Natural killer cell treated with Interleukin-12 subunit alpha and Interleukin-12 subunit beta and Interleukin-15 and Interleukin-18, amount 100 ng/mL, for 72 hours (primary cell): ENCODE measurements around the gene SLC12A6. TPM values are rescaled to one million over a fixed set of nuclear protein-coding genes. Genes with fewer than 3 reads are reported as not detected.
"Not testable (repeated sequence)": the region's sequence is repeated elsewhere in the genome, so short reads cannot be mapped to it uniquely, and the experiment has no call there.

Source experiments
- ATAC-seq, 2 donors: fragments of 150-1000 bp; cut with Tn5 transposase in 1 of 2; sonication (Bioruptor Pico), chemical (Tn5 transposase) in 1 of 2; 2 replicates each; pipeline ENCODE4 v1.10.0; 2021
- DNase-seq: peaks from one replicate; pipeline ENCODE4 v3.0.0; 2022; ENCODE audit warnings: low spot score
- H3K27ac Mint-ChIP-seq, 2 donors: 1 replicate in 1 of 2; 2 replicates in 1 of 2; pipeline ENCODE4 v1.8.0; 2022; ENCODE audit warnings: mixed read lengths in 2 of 2, mild to moderate bottlenecking in 1 of 2, moderate library complexity in 1 of 2
- H3K27me3 Mint-ChIP-seq, 2 donors: 1 replicate in 1 of 2; 2 replicates in 1 of 2; pipeline ENCODE4 v1.8.0; 2022; ENCODE audit warnings: mixed read lengths in 2 of 2
- H3K36me3 Mint-ChIP-seq: one replicate; pipeline ENCODE4 v1.8.0; 2022; ENCODE audit warnings: mixed read lengths
- H3K4me1 Mint-ChIP-seq, 2 donors: 1 replicate in 1 of 2; 2 replicates in 1 of 2; pipeline ENCODE4 v1.8.0; 2022; ENCODE audit warnings: low read depth in 2 of 2, mixed read lengths in 2 of 2, mild to moderate bottlenecking in 1 of 2
- H3K4me3 Mint-ChIP-seq: one replicate; pipeline ENCODE4 v1.8.0; 2022; ENCODE audit warnings: mixed read lengths
- H3K9me3 Mint-ChIP-seq: 2 replicates; pipeline ENCODE4 v1.8.0; 2022; ENCODE audit warnings: mixed read lengths
- total RNA-seq, 2 donors: library from RNA; stranded (reverse); gene quantifications; one replicate each; pipeline ENCODE4 v1.2.3, GENCODE V29; 2022

The SLC12A6 gene
- total RNA-seq, 2 donors from 2014 or later: 49.5 to 67.3 TPM

DNA sequence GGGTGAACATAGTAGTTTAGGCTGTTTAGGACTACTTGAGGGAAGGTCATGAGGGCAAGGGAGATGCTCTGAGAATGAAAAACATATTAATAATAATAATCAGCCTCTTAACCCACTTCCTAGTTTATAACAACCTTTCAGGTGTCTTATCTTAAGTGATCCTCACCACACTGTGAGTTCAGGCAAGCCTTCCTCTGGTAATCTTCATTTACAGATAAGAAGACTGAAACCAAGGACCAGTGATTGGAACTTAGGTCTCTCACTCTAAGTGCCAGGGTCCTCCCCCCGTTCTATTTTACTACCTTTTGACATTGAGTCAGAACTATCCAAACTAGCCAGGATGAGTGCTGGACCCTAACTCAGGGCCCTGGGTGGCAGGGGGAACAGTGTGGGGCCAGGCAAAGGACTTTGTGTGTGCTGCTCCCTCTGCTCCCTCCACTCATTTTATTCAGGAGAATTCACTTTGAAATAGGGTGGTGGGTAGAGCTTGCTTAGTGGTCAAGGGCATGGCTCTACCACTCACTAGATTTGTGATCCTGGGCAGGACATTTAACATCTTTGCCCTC is 11.2 kb upstream of the SLC12A6 start:
- no peak for ATAC-seq
- no peaks in the 10 kb centered on the region for H3K9me3 Mint-ChIP-seq
- no peaks in the 10 kb centered on the region for H3K27me3 Mint-ChIP-seq

DNA sequence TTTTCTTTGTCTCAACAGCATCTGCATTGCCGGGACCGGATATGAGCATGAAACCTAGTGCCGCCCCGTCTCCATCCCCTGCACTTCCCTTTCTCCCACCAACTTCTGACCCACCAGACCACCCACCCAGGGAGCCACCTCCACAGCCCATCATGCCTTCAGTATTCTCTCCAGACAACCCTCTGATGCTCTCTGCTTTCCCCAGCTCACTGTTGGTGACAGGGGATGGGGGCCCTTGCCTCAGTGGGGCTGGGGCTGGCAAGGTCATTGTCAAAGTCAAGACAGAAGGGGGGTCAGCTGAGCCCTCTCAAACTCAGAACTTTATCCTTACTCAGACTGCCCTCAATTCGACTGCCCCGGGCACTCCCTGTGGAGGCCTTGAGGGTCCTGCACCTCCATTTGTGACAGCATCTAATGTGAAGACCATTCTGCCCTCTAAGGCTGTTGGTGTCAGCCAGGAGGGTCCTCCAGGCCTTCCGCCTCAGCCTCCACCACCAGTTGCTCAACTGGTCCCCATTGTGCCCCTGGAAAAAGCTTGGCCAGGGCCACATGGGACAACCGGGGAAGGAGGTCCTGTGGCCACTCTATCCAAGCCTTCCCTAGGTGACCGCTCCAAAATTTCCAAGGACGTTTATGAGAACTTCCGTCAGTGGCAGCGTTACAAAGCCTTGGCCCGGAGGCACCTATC is 10.5 kb upstream of the SLC12A6 start:
- Mint-ChIP-seq H3K27ac (peak overlapping the region in 1 of 2 donors; percentile 32), H3K9me3 (no peaks in the 10 kb centered on the region), H3K4me3 (no peak overlapping the region), H3K36me3 (no peaks in the 10 kb centered on the region), H3K27me3 (no peaks in the 10 kb centered on the region), H3K4me1 (no peaks in the 10 kb centered on the region)
- ATAC-seq (no peak), DNase-seq (no peak)

More for the DNA sequence above, 11.2 kb upstream of the SLC12A6 start:
- Mint-ChIP-seq H3K4me1 (no peaks in the 10 kb centered on the region), H3K4me3 (no peak overlapping the region), H3K36me3 (no peaks in the 10 kb centered on the region), H3K27ac (no peak overlapping the region)
- no peak for DNase-seq

DNA sequence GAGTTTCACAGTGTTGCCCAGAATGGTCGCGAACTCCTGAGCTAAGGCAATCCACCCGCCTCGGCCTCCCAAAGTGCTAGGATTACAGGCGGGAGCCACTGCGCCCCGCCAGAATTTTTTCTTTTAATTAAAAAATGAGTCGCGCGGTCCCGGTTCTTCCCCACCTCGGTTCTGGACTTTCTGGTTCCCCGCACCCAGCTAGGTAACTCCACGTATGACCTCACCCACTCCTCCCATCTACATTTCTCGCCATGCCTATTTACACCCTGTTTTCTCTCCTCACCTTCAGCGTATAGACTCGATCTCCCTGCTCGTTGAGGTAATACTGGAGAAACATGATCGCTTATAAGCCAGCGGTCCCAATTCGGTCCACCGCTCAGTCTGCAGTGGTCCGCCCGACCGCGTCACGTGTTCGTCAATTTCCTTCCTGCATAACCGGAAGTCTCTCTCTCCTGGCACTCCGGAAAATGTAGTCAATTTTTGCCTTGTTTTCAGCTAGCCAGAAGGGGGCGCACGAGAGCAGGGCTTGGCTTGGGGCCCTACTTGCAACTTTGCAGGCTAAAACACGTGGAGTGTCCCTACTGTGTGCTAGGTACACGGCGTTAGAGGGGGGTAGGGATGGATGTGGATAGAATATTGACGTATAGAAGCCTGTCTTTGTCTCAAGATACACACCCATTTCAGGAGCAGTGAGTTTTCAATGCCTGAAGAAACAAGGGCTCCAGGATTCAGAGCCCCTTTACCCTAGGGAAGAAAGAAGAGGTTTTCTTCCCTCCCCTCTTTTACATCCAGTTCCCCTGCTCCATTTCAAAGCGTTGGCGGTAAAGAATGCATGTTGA is 5.4 kb upstream of the SLC12A6 start, which contains the start of the genes NOP10 and NUTM1:
NOP10 (minus strand) TSS at position 400 of the 839 bp plus-strand sequence; CDS start at position 337, 63 bp downstream.
NUTM1 (plus strand) TSS at position 579 of the 839 bp plus-strand sequence. CDS start 382 bp downstream, outside the sequence.
- Mint-ChIP-seq H3K36me3 (peaks cover 13% of the 10 kb centered on the region), H3K4me3 (no peak within 1 kb of the TSS), H3K27me3 (no peaks in the 10 kb centered on the region), H3K4me1 (peaks cover 19 to 20% of the 10 kb centered on the region in 2 donors), H3K27ac (no peak within 1 kb of the TSS), H3K9me3 (no peaks in the 10 kb centered on the region)
- DNase-seq (peak; percentile 95), ATAC-seq (peak; percentile 94 to 95)

GRCh38 chr15:34342213-34342736 is 4.7 kb upstream of the SLC12A6 start:
- not testable (repeated sequence) for H3K27me3 Mint-ChIP-seq, H3K27ac Mint-ChIP-seq, H3K9me3 Mint-ChIP-seq, H3K4me3 Mint-ChIP-seq, ATAC-seq, DNase-seq
- peaks cover 19 to 20% of the 10 kb centered on the region in 2 donors for H3K4me1 Mint-ChIP-seq
- peaks cover 13% of the 10 kb centered on the region for H3K36me3 Mint-ChIP-seq

GRCh38 chr15:34341381-34342212 is 4.0 kb upstream of the SLC12A6 start:
- Mint-ChIP-seq H3K36me3 (peaks cover 13% of the 10 kb centered on the region), H3K4me1 (peaks cover 25 to 27% of the 10 kb centered on the region in 2 donors), H3K27me3 (no peaks in the 10 kb centered on the region), H3K27ac (no peak overlapping the region), H3K9me3 (no peaks in the 10 kb centered on the region), H3K4me3 (no peak overlapping the region)
- ATAC-seq (no peak), DNase-seq (no peak)

GRCh38 chr15:34339946-34340345 is 2.4 kb upstream of the SLC12A6 start:
- H3K4me3 Mint-ChIP-seq: peak overlapping the region; percentile 29
- peaks cover 35 to 43% of the 10 kb centered on the region in 2 donors for H3K4me1 Mint-ChIP-seq
- H3K9me3 Mint-ChIP-seq: no peaks in the 10 kb centered on the region
- H3K36me3 Mint-ChIP-seq: peaks cover 13% of the 10 kb centered on the region
- DNase-seq (no peak), ATAC-seq (no peak)
- no peaks in the 10 kb centered on the region for H3K27me3 Mint-ChIP-seq
- H3K27ac Mint-ChIP-seq: no peak overlapping the region

DNA sequence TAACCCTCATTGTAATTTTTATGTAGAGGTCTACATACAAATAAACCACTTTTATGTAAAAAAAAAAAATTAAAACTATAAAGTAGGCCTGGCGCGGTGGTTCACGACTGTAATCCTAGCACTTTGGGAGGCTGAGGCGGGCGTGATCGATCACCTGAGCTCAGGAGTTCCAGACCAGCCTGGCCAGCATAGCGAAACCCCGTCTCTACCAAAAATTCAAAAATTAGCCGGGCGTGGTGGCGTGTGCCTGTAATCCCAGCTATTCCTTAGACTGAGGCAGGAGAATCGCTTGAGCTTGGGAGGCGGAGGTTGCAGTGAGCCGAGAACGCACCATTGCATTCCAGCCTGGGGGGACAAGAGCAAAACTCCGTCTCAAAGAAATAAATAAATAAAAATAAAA is 766 bp upstream of the SLC12A6 start:
- H3K4me1 Mint-ChIP-seq: peaks cover 41 to 51% of the 10 kb centered on the region in 2 donors
- no peak for DNase-seq
- peak overlapping the region in 1 of 2 donors; percentile 29 for H3K27ac Mint-ChIP-seq
- no peak for ATAC-seq
- H3K9me3 Mint-ChIP-seq: no peaks in the 10 kb centered on the region
- H3K27me3 Mint-ChIP-seq: no peaks in the 10 kb centered on the region
- peak overlapping the region; percentile 53 for H3K4me3 Mint-ChIP-seq
- H3K36me3 Mint-ChIP-seq: peaks cover 13% of the 10 kb centered on the region

- Mint-ChIP-seq H3K4me3 (peak overlapping the region; percentile 96), H3K27ac (peak overlapping the region; percentile 84 to 93), H3K4me1 (peaks cover 42 to 54% of the 10 kb centered on the region in 2 donors), H3K27me3 (no peaks in the 10 kb centered on the region), H3K9me3 (no peaks in the 10 kb centered on the region), H3K36me3 (peaks cover 11% of the 10 kb centered on the region)
- DNase-seq: no peak
- ATAC-seq: no peak
Observed at GRCh38 chr15:34336991-34337556, 507 bp downstream of the SLC12A6 start.

DNA sequence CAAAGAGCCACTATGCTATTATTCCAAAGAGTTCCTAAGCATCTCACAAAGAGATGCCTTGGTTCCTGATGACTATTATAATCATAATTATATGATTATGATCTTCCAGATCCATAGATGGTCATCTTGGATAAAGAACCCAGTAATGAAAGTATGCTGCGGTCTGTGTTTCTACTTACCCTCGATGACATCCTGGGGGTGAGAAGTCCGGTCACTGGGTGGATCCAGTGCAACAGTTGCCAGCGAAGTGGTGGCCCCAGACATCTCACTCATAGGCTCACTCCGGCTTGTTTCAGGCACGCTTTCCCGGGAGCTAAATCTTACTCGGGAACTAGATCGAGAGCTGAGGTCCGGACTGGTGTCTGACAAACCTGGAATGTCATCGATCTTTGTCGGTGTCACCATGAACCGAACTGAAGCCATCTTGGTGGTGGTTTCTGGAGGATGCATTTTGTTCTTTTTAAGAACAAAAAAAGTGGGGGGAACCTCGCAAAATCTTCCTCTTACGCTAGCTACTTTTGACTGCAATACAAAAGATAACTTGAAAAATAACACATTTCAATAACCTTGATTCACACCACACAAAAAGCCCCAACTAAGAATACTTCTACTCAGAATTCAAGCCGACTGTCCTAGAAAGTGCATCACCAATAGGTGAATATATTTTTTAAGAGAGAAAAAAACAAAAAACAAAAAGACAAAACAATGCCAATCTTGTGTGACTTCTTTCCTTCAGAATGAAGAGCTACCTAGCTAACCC is 1.2 kb downstream of the SLC12A6 start:
- Mint-ChIP-seq H3K4me3 (peak overlapping the region; percentile 96), H3K27ac (peak overlapping the region; percentile 84 to 93), H3K27me3 (no peaks in the 10 kb centered on the region), H3K4me1 (peaks cover 41 to 54% of the 10 kb centered on the region in 2 donors), H3K9me3 (no peaks in the 10 kb centered on the region), H3K36me3 (peaks cover 4% of the 10 kb centered on the region)
- ATAC-seq (no peak), DNase-seq (no peak)

- Mint-ChIP-seq H3K27ac (peak overlapping the region; percentile 84 to 93), H3K27me3 (no peaks in the 10 kb centered on the region), H3K9me3 (no peaks in the 10 kb centered on the region), H3K4me3 (peak overlapping the region; percentile 96), H3K4me1 (peaks cover 43 to 55% of the 10 kb centered on the region in 2 donors), H3K36me3 (no peaks in the 10 kb centered on the region)
- ATAC-seq: no peak
- no peak for DNase-seq
Observed at GRCh38 chr15:34335176-34336032, 2.2 kb downstream of the SLC12A6 start.

- Mint-ChIP-seq H3K4me1 (peaks cover 44 to 51% of the 10 kb centered on the region in 2 donors), H3K4me3 (peak overlapping the region; percentile 96), H3K27me3 (no peaks in the 10 kb centered on the region), H3K27ac (peak overlapping the region; percentile 84 to 93), H3K36me3 (no peaks in the 10 kb centered on the region), H3K9me3 (no peaks in the 10 kb centered on the region)
- ATAC-seq (no peak), DNase-seq (no peak)
Observed at GRCh38 chr15:34334672-34335071, 2.9 kb downstream of the SLC12A6 start.
